ENCODE results near the gene METTL15.

- TF ChIP-seq ZFP3 (CRISPR knock-in tag; IDR thresholded peaks at IDR 0.05) (no peak), ARNTL (CRISPR knock-in tag; IDR thresholded peaks at IDR 0.05; ENCODE audit: borderline replicate concordance, low read depth) (no peak), TCF4 (CRISPR knock-in tag; IDR thresholded peaks at IDR 0.05; ENCODE audit: borderline replicate concordance) (no peak), PPARA (CRISPR knock-in tag; IDR thresholded peaks at IDR 0.05; ENCODE audit: borderline replicate concordance) (no peak), TOX (CRISPR knock-in tag; IDR thresholded peaks at IDR 0.05; ENCODE audit: borderline replicate concordance) (no peak), ZFP30 (CRISPR knock-in tag; IDR thresholded peaks at IDR 0.05) (no peak), ISL1 (CRISPR knock-in tag; IDR thresholded peaks at IDR 0.05) (no peak), PATZ1 (CRISPR knock-in tag; IDR thresholded peaks at IDR 0.05; ENCODE audit: borderline replicate concordance) (no peak), BACH2 (CRISPR knock-in tag; IDR thresholded peaks at IDR 0.05; ENCODE audit: borderline replicate concordance) (no peak), CSRNP3 (CRISPR knock-in tag; IDR thresholded peaks at IDR 0.05) (no peak)
- TF ChIP-seq, protein P1, sequence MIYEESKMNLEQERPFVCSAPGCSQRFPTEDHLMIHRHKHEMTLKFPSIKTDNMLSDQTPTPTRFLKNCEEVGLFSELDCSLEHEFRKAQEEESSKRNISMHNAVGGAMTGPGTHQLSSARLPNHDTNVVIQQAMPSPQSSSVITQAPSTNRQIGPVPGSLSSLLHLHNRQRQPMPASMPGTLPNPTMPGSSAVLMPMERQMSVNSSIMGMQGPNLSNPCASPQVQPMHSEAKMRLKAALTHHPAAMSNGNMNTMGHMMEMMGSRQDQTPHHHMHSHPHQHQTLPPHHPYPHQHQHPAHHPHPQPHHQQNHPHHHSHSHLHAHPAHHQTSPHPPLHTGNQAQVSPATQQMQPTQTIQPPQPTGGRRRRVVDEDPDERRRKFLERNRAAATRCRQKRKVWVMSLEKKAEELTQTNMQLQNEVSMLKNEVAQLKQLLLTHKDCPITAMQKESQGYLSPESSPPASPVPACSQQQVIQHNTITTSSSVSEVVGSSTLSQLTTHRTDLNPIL (CRISPR knock-in tag; IDR thresholded peaks at IDR 0.05; ENCODE audit: low read depth) = no peak
- TF ChIP-seq, protein P2, sequence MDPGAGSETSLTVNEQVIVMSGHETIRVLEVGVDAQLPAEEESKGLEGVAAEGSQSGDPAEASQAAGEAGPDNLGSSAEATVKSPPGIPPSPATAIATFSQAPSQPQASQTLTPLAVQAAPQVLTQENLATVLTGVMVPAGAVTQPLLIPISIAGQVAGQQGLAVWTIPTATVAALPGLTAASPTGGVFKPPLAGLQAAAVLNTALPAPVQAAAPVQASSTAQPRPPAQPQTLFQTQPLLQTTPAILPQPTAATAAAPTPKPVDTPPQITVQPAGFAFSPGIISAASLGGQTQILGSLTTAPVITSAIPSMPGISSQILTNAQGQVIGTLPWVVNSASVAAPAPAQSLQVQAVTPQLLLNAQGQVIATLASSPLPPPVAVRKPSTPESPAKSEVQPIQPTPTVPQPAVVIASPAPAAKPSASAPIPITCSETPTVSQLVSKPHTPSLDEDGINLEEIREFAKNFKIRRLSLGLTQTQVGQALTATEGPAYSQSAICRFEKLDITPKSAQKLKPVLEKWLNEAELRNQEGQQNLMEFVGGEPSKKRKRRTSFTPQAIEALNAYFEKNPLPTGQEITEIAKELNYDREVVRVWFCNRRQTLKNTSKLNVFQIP (CRISPR knock-in tag; IDR thresholded peaks at IDR 0.05; ENCODE audit: borderline replicate concordance, low read depth) = no peak
These were observed 32.7 kb downstream of the METTL15 start for GRCh38 chr11:28140689-28141455.

Data from SK-N-SH treated with all-trans-retinoic acid at 6 μM for 48 hours (cell line).